Retinal pigment epithelial cell (primary cell): Measurements from ENCODE around the gene LPAR5.

Experiments
- DNase-seq: peaks from one replicate; pipeline ENCODE4 v3.0.0-alpha.2; 2010; ENCODE audit warnings: low read depth
- H3K4me3 ChIP-seq: 2 replicates; pipeline ENCODE4 v1.5.1; 2011; ENCODE audit warnings: mild to moderate bottlenecking, low read length, control low read depth, moderate library complexity
- TF ChIP-seq, protein P1 (sequence below): conservative IDR thresholded peaks from 2 replicates; pipeline ENCODE4 v1.5.1; 2011; ENCODE audit warnings: low read depth, low read length, control low read depth, inconsistent platforms

LPAR5 gene

DNA sequence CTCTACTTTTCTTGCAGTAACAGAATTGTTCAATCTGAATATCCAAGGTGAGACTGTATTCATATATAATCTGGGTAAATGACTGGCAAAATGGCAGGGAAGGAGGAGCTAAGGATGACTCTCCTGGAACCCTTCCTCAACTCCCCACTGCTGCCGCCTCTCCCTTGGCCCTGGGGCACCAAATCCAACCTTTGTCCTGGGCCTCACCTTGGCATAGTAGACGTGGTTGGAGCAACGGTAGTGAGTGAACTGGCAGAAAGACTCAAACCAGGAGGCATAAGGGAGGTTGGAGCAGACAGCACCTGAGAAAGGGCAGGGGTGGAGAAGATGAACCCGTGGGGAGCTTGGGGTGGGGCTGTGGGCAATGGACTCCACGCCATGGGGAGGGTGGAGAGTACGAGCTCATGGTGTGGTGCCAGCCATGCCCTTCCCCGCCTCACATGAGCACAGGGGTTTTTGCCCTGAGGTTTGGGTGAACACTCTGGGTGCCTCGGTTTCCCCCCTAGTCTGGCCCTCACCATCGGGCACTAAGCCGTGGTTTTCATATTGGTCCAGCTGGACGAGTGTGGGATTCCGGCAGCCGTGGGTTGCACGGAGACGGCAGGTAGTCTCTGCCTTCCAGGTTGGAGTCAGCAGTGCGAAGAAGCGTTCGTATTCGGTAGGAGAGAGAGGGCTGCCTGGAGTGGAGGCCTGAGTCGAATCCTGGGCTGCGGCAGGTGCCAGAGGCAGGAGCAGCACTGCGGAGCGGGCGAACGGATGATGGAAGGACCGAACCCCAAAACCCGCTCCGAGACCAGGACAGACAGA, 10.7 kb upstream of the LPAR5 start:
- no peak for DNase-seq
- H3K4me3 ChIP-seq, result peak overlapping the region; percentile 61
- TF ChIP-seq, protein P1, sequence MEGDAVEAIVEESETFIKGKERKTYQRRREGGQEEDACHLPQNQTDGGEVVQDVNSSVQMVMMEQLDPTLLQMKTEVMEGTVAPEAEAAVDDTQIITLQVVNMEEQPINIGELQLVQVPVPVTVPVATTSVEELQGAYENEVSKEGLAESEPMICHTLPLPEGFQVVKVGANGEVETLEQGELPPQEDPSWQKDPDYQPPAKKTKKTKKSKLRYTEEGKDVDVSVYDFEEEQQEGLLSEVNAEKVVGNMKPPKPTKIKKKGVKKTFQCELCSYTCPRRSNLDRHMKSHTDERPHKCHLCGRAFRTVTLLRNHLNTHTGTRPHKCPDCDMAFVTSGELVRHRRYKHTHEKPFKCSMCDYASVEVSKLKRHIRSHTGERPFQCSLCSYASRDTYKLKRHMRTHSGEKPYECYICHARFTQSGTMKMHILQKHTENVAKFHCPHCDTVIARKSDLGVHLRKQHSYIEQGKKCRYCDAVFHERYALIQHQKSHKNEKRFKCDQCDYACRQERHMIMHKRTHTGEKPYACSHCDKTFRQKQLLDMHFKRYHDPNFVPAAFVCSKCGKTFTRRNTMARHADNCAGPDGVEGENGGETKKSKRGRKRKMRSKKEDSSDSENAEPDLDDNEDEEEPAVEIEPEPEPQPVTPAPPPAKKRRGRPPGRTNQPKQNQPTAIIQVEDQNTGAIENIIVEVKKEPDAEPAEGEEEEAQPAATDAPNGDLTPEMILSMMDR, result no peak

DNA sequence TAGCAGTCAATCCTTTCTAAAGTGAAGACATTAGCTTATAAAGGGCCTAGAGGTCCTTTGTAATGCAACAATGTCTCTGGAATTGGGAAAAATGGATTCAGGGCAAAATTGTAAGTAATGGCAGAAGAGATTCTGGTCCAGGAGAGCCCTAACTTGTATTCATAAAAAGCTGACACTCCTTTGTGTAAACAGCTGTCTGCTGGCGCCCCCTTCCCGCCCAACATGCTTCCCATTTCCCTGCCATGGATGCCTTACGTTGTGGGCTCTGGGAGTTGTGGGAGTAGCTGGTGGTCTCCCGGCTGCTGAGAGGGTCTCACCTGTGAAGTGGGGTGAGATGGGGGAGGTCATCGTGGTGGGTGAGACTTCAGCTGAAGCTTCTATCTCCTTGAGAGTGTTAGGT, 9.1 kb upstream of the LPAR5 start:
- H3K4me3 ChIP-seq, result no peak overlapping the region
- no peak for DNase-seq
- TF ChIP-seq, protein P1, result peak; percentile 31

DNA sequence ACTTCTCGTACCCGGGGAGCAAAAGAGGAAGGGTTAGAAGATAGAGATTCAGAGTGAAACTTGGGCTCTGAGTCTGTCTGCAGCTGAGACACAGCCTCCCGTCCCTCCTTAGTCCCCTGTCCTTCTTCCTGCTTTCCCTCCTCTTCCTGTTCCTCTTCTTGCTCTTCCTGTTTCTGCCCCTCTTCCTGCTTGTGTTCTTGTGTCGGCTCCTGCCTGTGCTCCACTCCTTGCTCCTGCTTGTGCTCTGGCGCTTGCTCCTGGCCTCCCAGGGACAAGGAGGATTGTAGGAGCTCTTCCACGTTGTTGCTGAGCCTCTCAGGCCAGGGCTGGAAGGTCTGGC, 8.5 kb upstream of the LPAR5 start:
- TF ChIP-seq, protein P1, result no peak
- H3K4me3 ChIP-seq, result no peak overlapping the region
- DNase-seq, result no peak

DNA sequence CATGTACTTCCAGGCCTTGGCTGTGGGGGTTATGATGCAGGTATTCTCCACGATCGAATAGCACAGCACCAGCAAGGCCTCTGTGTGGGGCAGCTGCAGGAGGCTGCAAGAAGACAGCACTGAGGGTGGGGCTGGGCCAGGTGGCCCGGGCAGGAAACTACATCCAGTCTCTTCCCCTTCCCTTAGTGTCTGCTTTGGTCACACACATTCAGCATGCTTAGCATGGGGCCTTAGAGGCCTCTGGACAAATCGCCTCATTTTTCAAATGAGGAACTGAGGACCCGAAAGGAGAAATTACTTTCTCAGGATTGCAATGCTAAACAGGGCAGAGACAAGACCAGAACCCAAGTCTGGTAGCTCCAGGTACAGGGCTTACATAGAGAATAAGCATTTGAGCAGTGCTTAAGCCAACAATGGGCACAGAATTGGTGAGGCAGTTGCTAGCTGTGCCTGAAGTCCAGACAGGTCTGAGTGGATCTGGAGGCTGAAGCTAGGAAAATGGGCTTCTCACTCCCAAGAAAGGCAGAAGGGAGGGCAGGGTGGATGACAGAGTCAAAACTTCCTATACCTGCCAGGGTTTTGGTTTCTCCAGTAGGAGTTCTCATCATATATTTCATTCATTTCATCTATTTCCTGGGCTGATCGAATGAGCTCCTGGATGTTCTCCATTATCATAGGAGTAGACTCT, 8.0 kb upstream of the LPAR5 start:
- no peak overlapping the region for H3K4me3 ChIP-seq
- DNase-seq, result no peak
- TF ChIP-seq, protein P1, result no peak

DNA sequence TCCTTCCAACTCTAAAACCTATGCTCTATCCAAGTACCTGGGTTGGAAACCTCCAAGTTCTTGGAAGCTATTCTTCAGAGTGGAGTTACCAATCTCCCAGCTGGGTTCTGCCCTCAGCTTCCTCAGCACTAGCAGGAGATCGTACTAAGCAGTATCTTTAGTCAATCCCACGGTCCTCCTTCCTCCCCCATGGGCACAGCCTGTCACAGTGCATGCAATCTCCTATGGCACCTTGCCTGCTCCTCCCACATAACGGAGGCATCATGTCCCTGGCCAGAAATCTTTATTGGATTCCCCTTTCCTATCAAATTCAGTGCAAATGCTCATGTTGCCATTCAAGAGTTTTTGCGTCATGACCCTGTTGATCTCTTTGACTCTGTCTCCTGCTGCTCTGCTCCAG, 5.4 kb upstream of the LPAR5 start:
- DNase-seq, result no peak
- H3K4me3 ChIP-seq, result no peak overlapping the region
- TF ChIP-seq, protein P1, result no peak

DNA sequence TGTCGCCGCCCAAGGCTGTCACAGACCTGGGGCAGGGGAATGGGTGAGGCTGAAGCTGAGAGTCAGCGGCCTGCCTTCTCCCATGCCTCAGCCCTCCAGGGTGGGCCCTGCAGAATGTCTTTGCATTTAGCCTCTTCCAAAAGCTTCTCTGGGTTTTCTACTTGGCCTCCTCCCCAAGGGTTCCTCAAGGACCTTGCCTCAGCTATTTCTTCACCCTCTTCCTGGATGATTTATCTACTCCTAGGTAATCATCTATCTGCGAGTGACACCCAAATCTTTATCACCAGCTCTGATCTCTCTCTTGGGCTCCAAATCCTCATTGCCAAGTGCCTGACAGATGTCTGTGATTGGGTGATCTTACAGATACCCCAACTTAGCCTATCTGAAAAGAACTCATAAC, 4.7 kb upstream of the LPAR5 start:
- H3K4me3 ChIP-seq, result no peak overlapping the region
- no peak for DNase-seq
- TF ChIP-seq, protein P1, result no peak
